ENCODE data around the gene SORCS2. TPM values are rescaled to one million over a fixed set of nuclear protein-coding genes. Genes with fewer than 3 reads are reported as not detected.

SORCS2 gene
- total RNA-seq, 1 donor from 2014 or later: not detected

DNA sequence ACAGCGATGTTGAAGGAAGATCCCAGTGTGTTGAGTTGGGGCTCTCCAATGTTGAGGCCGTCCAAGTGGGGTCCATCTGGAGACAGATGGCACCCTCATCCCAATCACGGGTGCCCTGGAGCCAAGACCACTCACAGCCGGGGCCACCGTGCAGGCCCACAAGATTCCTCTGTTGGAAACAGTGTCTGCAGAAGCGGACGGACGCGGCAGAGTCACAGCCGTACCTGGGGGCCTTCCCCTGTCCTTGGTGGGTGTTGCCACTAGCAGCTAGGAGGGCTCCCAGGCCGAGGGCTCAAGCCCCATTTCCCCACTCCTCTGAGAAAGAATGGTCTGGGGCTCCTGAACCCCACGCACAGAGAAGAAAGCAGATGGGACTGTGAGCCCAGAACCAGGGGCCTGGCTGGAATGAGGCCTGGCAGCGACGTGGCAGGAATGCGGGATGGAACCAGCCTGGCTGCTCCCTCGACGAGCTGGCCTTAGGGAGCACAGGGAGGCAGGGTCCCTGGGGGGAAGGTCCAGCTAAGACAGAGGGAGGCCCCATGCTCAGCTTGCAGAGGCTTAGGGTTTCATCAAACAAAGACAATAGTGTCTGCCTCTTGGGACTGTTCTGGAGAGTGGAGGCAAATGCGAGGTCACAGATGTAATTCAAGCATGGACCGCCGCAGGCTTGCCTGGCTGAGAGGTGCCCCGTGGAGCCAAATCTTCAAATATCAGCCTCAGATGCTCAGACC lies 518.4 kb downstream of the SORCS2 start:
- intact Hi-C loops (cut with micrococcal nuclease): loop anchor here (10.0 kb wide), 1 partner anchor 516 kb away; the partner anchor contains the start of gene SORCS2
- no peaks in the 10 kb centered on the region for H3K27me3 Mint-ChIP-seq (ENCODE audit: insufficient read depth)
- no peak overlapping the region for H3K4me3 Mint-ChIP-seq
- no peak for DNase-seq (ENCODE audit: low spot score)
- H3K36me3 Mint-ChIP-seq (ENCODE audit: low read depth): no peaks in the 10 kb centered on the region
- H3K4me1 Mint-ChIP-seq (ENCODE audit: low read depth): no peaks in the 10 kb centered on the region
- no peak overlapping the region for H3K27ac Mint-ChIP-seq
- no peaks in the 10 kb centered on the region for H3K9me3 Mint-ChIP-seq

DNA sequence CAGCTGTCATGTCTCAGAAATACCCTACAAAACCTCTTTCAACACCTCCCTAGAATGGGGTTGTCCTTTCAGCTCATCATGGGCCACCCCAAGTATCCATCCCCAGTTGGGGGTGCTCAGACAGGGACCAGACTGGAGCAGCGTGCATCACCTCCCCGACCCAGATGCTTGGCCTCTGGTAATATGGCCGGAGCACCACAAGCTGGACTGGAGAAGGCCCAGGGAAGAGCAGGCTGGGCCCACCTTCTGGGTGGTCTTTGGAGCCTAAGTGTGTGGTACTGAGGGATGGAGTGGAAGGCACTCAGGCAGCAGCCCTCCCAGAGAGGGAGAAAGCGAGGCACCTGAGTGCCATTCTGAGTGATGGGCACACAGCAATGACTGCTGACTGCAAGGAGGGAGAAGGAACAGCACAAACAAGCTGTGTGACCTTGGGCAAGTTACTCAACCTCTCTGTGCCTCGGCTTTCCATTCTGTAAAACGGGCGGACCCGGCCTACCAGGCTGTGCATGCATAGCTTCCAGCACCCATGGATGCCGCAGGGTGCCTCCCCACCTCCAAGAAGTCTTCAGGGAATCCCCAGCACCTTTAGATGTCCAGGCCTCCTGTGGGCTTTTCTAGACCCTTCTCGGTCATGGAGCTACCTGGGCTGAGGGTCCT lies 519.1 kb downstream of the SORCS2 start:
- Mint-ChIP-seq H3K4me1 (ENCODE audit: low read depth) (no peaks in the 10 kb centered on the region), H3K9me3 (no peaks in the 10 kb centered on the region), H3K36me3 (ENCODE audit: low read depth) (no peaks in the 10 kb centered on the region), H3K4me3 (no peak overlapping the region), H3K27ac (no peak overlapping the region), H3K27me3 (ENCODE audit: insufficient read depth) (no peaks in the 10 kb centered on the region)
- intact Hi-C loops (cut with micrococcal nuclease): loop anchor here (10.0 kb wide), 1 partner anchor 517 kb away; the partner anchor contains the start of gene SORCS2
- no peak for DNase-seq (ENCODE audit: low spot score)

DNA sequence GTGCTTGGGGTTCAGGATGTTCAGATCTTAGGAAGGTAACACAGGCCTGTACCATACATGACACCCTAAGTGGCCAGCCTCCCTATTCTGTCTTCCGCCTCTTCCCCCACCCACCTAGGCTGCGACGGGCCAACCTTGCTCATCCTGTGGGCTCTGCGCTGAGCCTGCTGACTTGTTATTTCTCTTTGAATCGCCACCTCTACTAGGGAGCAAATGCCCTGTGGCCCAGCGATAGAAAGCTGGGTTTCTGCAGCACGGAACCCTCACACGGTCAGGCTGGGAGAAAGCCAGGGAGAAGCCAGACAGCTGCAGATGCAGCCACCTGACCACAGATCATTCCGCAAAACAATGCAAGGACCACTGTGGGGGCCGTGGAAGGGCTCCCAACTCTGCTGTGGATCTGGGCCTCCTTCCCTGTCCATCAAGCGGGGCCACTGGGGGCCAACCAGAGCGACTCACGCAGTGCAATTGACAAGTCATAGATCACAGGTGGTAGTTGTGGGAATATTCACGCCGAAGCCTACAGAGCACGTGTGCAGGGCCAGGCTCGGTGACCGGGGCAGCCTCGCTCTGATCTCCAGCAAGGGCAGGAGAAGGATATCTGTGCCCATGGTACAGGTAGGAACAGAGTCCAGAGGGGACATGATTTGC lies 519.8 kb downstream of the SORCS2 start:
- no peak for DNase-seq (ENCODE audit: low spot score)
- no peaks in the 10 kb centered on the region for H3K36me3 Mint-ChIP-seq (ENCODE audit: low read depth)
- H3K9me3 Mint-ChIP-seq: no peaks in the 10 kb centered on the region
- H3K4me1 Mint-ChIP-seq (ENCODE audit: low read depth): no peaks in the 10 kb centered on the region
- H3K27me3 Mint-ChIP-seq (ENCODE audit: insufficient read depth): no peaks in the 10 kb centered on the region
- intact Hi-C loops (cut with micrococcal nuclease): loop anchor here (10.0 kb wide), 1 partner anchor 517 kb away; the partner anchor contains the start of gene SORCS2
- H3K4me3 Mint-ChIP-seq: no peak overlapping the region
- H3K27ac Mint-ChIP-seq: no peak overlapping the region

DNA sequence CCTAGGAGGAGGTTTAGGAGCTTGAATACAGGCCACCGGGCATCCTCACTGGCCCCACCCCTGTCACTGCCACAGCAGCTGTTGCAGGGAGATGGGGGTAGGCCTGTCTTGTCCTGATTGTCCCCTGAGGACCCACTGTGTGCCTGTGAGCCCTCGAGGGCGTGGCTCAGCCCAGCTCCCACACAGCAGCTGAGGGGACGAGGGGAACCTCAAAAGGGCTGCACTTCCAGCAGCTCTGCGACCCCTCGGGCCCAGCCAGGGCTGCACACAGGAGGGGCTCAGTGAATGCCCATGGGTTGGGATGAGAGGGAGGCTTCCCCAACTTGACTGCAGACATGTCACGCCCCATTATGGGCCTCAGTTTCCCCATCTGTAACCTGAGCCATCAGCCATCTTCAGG lies 521.4 kb downstream of the SORCS2 start:
- H3K4me3 Mint-ChIP-seq: no peak overlapping the region

DNA sequence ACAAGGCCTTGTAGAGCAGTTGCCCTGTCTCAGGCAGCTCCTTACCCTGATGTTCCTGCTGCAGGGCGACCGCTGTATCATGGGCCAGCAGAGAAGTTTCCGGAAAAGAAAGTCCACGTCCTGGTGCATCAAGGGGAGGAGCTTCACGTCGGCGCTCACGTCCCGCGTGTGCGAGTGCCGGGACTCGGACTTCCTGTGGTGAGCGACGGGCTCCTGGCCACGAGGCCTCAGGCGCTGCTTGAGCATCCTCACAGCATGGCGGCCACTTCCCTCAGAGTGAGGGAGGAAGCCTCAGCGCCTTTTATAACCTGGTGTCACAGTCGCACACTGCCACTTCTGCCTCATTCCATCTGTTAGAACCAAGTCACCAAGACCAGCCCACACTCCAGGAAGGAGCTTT lies 521.8 kb downstream of the SORCS2 start:
- no peaks in the 10 kb centered on the region for H3K4me1 Mint-ChIP-seq (ENCODE audit: low read depth)
- no peaks in the 10 kb centered on the region for H3K36me3 Mint-ChIP-seq (ENCODE audit: low read depth)
- H3K27me3 Mint-ChIP-seq (ENCODE audit: insufficient read depth): no peaks in the 10 kb centered on the region
- no peaks in the 10 kb centered on the region for H3K9me3 Mint-ChIP-seq
- intact Hi-C loops (cut with micrococcal nuclease): loop anchor here (10.0 kb wide), 1 partner anchor 519 kb away; the partner anchor contains the start of gene SORCS2
- H3K4me3 Mint-ChIP-seq: no peak overlapping the region
- no peak overlapping the region for H3K27ac Mint-ChIP-seq
- no peak for DNase-seq (ENCODE audit: low spot score)

More for the DNA sequence above, 521.4 kb downstream of the SORCS2 start:
- intact Hi-C loops (cut with micrococcal nuclease): loop anchor here (10.0 kb wide), 1 partner anchor 519 kb away; the partner anchor contains the start of gene SORCS2
- H3K9me3 Mint-ChIP-seq: no peaks in the 10 kb centered on the region
- DNase-seq (ENCODE audit: low spot score): no peak
- H3K4me1 Mint-ChIP-seq (ENCODE audit: low read depth): no peaks in the 10 kb centered on the region
- H3K36me3 Mint-ChIP-seq (ENCODE audit: low read depth): no peaks in the 10 kb centered on the region
- no peak overlapping the region for H3K27ac Mint-ChIP-seq
- no peaks in the 10 kb centered on the region for H3K27me3 Mint-ChIP-seq (ENCODE audit: insufficient read depth)

DNA sequence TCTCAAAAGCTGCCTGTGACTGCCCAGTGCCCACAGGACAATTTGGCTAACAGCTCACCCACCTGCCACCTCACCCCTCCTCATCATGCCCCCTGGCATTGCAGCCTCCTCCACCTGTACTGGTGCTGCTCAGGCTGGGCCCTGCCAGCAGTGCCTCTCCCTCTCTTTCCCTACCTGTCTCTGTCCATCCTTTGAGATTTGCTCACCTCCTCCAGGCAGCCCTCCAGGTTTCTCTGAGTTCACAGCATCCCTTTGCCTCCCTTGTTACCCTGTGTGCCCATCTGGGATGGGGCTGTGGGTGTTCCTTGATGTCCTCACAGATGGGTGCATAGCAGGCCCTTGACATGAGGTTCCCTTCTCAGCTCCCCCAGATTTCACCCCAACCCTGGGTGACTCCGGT lies 522.4 kb downstream of the SORCS2 start:
- Mint-ChIP-seq H3K27ac (no peak overlapping the region), H3K4me3 (no peak overlapping the region), H3K36me3 (ENCODE audit: low read depth) (no peaks in the 10 kb centered on the region), H3K27me3 (ENCODE audit: insufficient read depth) (peaks cover 1% of the 10 kb centered on the region), H3K9me3 (no peaks in the 10 kb centered on the region), H3K4me1 (ENCODE audit: low read depth) (no peaks in the 10 kb centered on the region)
- no peak for DNase-seq (ENCODE audit: low spot score)
- intact Hi-C loops (cut with micrococcal nuclease): loop anchor here (10.0 kb wide), 1 partner anchor 520 kb away; the partner anchor contains the start of gene SORCS2

DNA sequence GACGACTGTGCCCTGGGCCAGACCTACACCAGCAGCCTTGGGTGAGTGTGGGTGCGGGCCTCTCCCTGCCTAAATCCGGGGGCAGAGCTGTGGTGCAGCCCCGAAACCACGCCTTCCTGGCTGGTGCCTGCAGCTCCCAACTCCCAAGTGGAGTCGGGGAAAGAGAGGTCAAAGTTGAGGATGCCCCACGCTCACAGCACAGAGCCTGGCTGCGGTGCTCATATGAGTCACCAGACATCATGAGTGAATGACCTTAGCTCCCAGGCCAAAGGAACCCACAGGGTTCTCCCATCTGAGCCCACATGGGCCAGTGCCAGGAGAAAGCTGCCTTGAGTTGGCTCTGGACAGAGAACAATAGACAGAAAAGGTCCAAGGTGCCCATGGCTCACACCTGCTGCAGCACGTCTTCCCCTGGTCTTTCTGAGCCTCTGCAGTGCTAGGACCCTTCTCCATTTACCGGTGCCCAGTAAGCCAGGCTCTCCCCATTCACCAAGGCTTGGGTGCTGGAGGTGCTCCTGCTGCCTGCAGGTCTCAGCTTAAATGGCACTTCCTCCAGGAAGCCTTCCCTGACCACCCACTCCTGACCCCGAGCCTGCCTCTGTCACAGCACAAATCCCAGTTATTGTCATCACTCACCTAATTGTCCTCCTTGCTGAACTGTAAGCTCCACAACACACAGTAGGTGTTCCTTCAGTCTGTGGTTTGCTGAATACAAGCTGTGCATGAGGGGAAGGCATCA lies 523.1 kb downstream of the SORCS2 start:
- H3K9me3 Mint-ChIP-seq: no peaks in the 10 kb centered on the region
- H3K4me1 Mint-ChIP-seq (ENCODE audit: low read depth): no peaks in the 10 kb centered on the region
- H3K4me3 Mint-ChIP-seq: no peak overlapping the region
- H3K27ac Mint-ChIP-seq: no peak overlapping the region
- intact Hi-C loops (cut with micrococcal nuclease): loop anchor here (10.0 kb wide), 1 partner anchor 521 kb away; the partner anchor contains the start of gene SORCS2
- no peak for DNase-seq (ENCODE audit: low spot score)
- no peaks in the 10 kb centered on the region for H3K36me3 Mint-ChIP-seq (ENCODE audit: low read depth)
- H3K27me3 Mint-ChIP-seq (ENCODE audit: insufficient read depth): peaks cover 5% of the 10 kb centered on the region

DNA sequence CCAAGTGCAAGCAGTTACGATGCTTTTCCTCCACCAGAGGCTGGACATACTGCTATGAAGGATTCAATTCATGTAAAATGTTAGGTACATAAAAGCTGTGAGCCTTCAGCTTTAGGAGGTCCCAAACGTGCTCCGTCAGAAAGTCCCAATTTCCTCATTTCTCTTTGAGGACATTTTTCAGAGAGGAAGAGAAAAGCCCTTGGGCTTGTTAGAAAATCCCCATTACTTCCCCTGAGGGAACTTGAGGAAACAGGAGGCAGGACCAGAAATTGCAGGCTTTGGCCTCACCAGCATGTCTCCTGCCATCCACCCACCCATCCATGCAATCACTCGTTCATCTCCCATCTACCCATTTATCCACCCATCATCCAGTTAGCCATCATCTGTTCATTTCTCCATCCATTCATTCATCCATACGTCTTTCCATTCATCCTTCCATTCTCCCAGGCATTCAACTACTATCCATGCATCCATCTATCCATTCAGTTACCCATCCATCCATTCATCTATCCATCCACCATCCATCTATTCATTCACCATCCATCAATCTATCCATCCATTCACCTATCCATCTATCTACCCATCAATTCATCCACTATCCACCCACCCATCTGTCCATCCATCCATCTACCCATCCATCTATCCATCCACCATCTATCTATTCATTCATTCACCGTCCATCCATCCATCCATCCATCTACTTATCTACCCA lies 523.8 kb downstream of the SORCS2 start:
- no peaks in the 10 kb centered on the region for H3K36me3 Mint-ChIP-seq (ENCODE audit: low read depth)

DNA sequence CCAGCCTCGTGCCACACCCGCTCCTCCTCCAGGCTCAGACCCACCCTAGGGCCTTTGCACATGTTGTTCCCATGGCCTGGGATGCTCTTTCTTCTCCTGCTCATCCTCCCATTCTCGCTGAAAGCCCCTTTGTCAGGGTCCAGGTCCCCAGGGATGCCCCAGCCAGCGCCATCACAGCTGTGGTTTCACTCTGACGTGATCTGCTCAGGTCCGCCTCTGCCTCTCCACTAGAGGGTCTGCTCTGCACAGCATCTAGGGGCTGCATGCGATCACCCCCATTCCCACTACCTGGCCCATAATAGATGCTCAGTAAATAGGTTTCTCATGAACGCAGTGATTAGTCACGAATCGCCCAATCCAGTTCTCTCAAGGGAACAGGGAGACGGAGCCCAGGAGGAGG lies 524.8 kb downstream of the SORCS2 start:
- intact Hi-C loops (cut with micrococcal nuclease): loop anchor here (10.0 kb wide), 1 partner anchor 522 kb away; the partner anchor contains the start of gene SORCS2
- H3K4me3 Mint-ChIP-seq: no peak overlapping the region
- H3K27ac Mint-ChIP-seq: no peak overlapping the region
- no peaks in the 10 kb centered on the region for H3K36me3 Mint-ChIP-seq (ENCODE audit: low read depth)
- H3K4me1 Mint-ChIP-seq (ENCODE audit: low read depth): no peaks in the 10 kb centered on the region
- no peak for DNase-seq (ENCODE audit: low spot score)
- peaks cover 5% of the 10 kb centered on the region for H3K27me3 Mint-ChIP-seq (ENCODE audit: insufficient read depth)
- no peaks in the 10 kb centered on the region for H3K9me3 Mint-ChIP-seq

More for the DNA sequence above, 523.8 kb downstream of the SORCS2 start:
- H3K4me1 Mint-ChIP-seq (ENCODE audit: low read depth): no peaks in the 10 kb centered on the region
- peaks cover 5% of the 10 kb centered on the region for H3K27me3 Mint-ChIP-seq (ENCODE audit: insufficient read depth)
- H3K27ac Mint-ChIP-seq: no peak overlapping the region
- no peak for DNase-seq (ENCODE audit: low spot score)
- H3K9me3 Mint-ChIP-seq: no peaks in the 10 kb centered on the region
- H3K4me3 Mint-ChIP-seq: no peak overlapping the region
- intact Hi-C loops (cut with micrococcal nuclease): loop anchor here (10.0 kb wide), 1 partner anchor 521 kb away; the partner anchor contains the start of gene SORCS2

DNA sequence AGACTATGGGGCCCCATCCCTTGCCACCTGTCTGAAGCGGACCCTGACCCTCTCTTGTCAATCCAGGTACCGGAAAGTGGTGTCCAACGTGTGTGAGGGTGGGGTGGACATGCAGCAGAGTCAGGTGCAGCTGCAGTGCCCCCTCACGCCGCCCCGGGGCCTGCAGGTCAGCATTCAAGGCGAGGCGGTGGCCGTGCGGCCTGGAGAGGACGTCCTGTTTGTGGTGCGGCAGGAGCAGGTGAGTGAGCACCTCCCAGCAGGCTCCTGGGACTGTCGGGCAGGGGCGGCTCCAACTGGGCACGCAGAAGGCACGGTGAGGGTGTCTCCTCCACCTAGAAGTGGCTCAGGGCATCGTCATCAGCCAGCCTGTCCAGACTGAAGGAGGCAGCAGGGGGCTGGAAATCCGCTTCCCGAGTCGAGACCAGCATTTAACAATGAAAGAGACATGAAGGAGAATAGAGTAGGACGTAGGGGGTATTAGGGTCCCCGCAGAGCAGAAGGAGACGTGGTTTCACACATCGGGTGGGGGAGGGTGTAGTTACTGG lies 525.7 kb downstream of the SORCS2 start:
- Mint-ChIP-seq H3K9me3 (no peaks in the 10 kb centered on the region), H3K27ac (no peak overlapping the region), H3K27me3 (ENCODE audit: insufficient read depth) (peaks cover 5% of the 10 kb centered on the region), H3K4me3 (no peak overlapping the region), H3K36me3 (ENCODE audit: low read depth) (no peaks in the 10 kb centered on the region), H3K4me1 (ENCODE audit: low read depth) (no peaks in the 10 kb centered on the region)
- DNase-seq (ENCODE audit: low spot score): no peak
- intact Hi-C loops (cut with micrococcal nuclease): loop anchor here (10.0 kb wide), 1 partner anchor 523 kb away; the partner anchor contains the start of gene SORCS2

DNA sequence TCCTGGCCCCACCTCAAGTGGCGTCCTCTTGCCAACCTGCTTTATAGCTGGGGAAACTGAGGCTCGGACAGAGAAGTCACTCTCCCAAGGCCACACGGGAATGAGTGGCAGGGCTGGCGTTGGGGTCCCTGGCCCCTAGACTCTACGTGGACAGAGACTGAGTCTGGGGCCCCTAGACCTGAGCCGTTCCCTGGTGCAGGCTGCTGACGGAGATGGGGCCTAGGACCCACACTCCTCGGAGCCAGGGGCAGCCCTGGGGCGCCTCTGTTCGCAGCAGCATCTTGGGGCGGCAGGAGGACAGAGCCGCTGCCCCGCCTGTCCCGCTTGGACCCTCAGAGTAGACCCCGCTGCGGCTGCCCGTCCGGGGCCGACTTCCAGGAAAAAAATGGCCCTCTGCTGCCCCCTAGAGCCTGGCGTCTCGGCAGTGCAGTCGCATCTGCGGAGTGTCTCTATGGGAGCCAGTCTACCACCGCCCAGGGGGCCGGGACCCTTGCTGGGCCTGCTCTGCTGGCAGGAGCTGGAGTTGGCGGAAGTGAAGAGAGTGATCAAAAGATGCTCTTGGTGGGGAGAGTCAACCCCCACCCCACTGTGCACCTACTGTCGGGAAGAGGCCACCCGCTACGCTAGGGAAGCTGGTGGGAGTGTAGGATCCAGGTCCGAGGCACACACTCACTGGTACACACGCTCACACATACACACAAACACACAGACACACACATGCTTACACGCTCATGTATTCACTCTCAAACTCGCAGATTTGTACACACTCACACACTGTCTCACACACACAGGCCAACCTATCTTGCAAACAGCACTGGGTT lies 527.2 kb downstream of the SORCS2 start:
- intact Hi-C loops (cut with micrococcal nuclease): loop anchor here (10.0 kb wide), 1 partner anchor 525 kb away; the partner anchor contains the start of gene SORCS2
- H3K27me3 Mint-ChIP-seq (ENCODE audit: insufficient read depth): peaks cover 5% of the 10 kb centered on the region
- no peaks in the 10 kb centered on the region for H3K4me1 Mint-ChIP-seq (ENCODE audit: low read depth)

More for the DNA sequence above, 527.2 kb downstream of the SORCS2 start:
- no peak overlapping the region for H3K27ac Mint-ChIP-seq
- H3K9me3 Mint-ChIP-seq: peaks cover 8% of the 10 kb centered on the region
- peak; percentile 17 for DNase-seq (ENCODE audit: low spot score)
- no peaks in the 10 kb centered on the region for H3K36me3 Mint-ChIP-seq (ENCODE audit: low read depth)
- H3K4me3 Mint-ChIP-seq: no peak overlapping the region

All from activated T-helper 1 cell treated with anti-CD3 and anti-CD28 coated beads, Interleukin-12 subunit alpha, Interleukin-12 subunit beta, Interleukin-2, Interleukin-4 antibody, amounts not matched to agents 30 ng/mL and 10 ng/mL and 1 ng/mL, durations not matched to agents 14 hours and 24 hours and 36 hours (primary cell).